NCI-H226 (cell line): ENCODE results near the gene ENHO.

Source experiments
- DNase-seq: peaks from one replicate; pipeline ENCODE4 v3.0.0-alpha.2; 2015

Gene ENHO

GRCh38 chr9:34522091-34522887, 501 bp downstream of the ENHO start:
- no peak for DNase-seq

DNA sequence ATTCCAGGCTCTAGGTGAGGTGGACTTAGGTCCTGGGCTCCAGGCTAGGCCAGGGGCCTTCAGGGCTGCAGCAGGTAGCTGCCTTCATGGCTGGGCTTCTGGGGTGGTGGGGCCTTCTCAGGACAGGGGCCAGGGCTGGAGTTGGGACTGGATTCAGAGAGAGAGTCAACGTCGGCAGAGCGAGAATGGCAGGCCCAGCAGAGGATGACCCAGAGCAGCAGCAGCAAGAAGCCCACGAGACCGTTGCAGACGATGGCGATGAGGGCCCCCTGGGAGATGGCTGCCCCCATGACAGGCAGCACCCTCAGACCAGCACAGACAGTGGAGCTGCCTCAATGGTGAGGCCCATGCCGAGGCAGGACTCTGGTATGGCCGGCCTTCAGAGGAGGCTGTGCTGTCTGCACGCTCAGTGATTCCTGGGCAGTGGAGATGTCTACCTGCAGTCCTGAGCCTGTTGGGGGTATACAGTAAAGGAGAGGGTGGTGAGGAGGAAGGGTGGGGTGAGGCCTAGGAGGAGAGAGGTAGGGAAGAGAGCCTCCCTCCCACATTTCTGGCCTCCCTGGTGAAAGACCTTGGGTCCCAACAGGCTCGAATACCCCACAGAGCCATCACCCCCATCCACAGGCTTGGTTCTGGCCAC, 1.3 kb downstream of the ENHO start:
- no peak for DNase-seq

- no peak for DNase-seq
These were observed 2.0 kb downstream of the ENHO start for GRCh38 chr9:34520505-34521385.

- DNase-seq, result no peak
These were observed 2.7 kb downstream of the ENHO start for GRCh38 chr9:34520096-34520495.

GRCh38 chr9:34519321-34520020, 3.3 kb downstream of the ENHO start:
- no peak for DNase-seq

GRCh38 chr9:34518896-34519295, 3.9 kb downstream of the ENHO start:
- DNase-seq, result no peak

DNA sequence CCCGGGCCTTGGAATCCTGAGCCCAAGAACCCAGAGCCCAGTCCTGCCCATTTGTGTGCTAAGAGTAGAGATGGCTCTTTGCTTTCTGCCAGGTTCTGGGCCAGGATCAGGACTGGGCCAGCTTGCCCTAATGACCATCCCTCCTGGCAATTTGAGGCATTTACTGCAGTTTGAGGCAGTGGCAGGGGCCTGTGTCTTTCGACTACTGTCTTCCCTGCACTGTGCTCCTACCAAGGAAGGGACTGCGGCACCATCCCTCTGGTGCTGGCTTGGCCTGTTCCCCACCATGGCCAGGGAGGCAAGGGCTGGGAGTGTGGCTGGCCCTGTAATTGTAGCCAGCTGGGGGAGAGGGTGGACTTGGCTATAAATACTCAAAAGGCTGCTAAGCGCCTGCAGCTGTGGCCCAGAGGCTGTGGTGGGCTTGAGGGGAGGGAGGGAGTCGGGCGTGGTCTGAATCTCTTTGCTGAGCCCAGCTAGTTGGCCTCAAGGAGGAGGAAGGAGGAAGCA, 4.6 kb downstream of the ENHO start:
- DNase-seq, result no peak

- no peak for DNase-seq
These were observed 5.6 kb downstream of the ENHO start for GRCh38 chr9:34517185-34517584.

GRCh38 chr9:34515959-34516358, 6.8 kb downstream of the ENHO start:
- no peak for DNase-seq

DNA sequence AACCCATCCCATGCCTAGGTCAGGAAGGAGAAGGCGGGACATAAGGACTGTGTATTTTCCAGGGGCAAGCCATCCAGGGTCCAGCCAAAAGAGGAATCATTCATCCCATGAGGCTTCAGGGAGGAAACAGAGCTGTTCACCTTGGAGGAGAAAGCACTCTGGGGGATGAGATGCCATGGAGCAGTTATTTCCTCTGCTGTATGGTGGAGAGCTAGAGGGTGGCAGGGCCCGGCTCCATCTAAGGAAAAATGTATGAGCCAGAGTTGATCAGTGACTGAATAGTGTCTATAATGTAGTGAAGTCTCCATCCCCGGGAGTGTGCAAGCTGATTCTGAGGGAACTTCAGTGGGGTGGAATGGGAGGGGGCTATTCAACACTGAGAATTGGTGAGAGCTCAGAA, 8.0 kb downstream of the ENHO start:
- DNase-seq, result no peak

GRCh38 chr9:34514401-34514800, 8.4 kb downstream of the ENHO start:
- DNase-seq, result no peak

- no peak for DNase-seq
These were observed 9.1 kb downstream of the ENHO start for GRCh38 chr9:34513567-34514214.

GRCh38 chr9:34512131-34513078, 10.4 kb downstream of the ENHO start:
- no peak for DNase-seq

- DNase-seq, result no peak
These were observed 12.0 kb downstream of the ENHO start for GRCh38 chr9:34510497-34511468.

GRCh38 chr9:34508951-34509350, 13.8 kb downstream of the ENHO start:
- no peak for DNase-seq

GRCh38 chr9:34508463-34508862, 14.3 kb downstream of the ENHO start:
- no peak for DNase-seq

DNA sequence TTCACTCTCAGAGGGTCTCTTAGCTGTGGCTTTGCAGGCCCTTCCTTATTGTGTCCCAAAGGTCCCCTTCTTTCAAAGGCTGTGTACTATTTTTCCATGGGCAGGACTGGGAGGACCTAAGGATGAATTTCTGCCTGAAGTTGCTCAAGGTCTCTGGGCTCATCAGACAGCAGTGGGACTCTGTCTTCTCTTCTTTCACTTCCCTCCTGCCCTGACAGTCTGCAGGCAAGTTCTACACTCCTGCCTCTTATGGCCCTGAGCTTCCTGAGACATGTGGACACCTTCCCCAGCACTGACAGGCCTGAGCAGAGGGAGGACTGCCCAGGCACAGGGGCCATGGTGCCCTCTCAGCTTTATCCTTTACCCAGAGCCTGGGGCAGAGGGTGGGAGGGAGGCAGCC, 14.8 kb downstream of the ENHO start:
- no peak for DNase-seq

DNA sequence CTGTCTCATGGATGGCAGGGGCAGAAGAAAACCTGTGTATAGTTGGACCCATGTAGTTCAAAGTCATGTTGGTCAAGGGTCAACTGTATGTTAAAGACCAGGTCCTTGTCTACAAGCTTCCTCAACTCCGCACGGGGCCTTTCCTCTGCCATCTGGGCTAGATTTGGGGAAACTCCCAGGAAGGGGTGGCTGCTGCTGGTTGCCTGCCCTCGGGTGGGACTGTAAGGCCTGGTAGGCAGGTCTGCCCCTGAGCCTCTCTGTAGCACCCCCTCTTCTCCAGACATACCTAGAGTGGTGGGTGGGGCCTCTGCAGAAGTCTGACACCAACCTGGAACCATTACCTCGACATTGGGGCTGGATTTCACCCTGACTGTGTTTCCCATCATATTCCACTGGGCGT, 15.2 kb downstream of the ENHO start:
- DNase-seq, result no peak

- no peak for DNase-seq
These were observed 16.2 kb downstream of the ENHO start for GRCh38 chr9:34506623-34507022.
